GM21360 (cell line): Measurements from ENCODE around the gene MYBBP1A.

Experiments
- ATAC-seq: cut with Tn5 transposase; IDR thresholded peaks from one replicate; pipeline ENCODE4 v1.9.1; 2021; ENCODE audit warnings: mild to moderate bottlenecking, moderate library complexity; ENCODE audit not compliant: unreplicated experiment

The MYBBP1A gene

DNA sequence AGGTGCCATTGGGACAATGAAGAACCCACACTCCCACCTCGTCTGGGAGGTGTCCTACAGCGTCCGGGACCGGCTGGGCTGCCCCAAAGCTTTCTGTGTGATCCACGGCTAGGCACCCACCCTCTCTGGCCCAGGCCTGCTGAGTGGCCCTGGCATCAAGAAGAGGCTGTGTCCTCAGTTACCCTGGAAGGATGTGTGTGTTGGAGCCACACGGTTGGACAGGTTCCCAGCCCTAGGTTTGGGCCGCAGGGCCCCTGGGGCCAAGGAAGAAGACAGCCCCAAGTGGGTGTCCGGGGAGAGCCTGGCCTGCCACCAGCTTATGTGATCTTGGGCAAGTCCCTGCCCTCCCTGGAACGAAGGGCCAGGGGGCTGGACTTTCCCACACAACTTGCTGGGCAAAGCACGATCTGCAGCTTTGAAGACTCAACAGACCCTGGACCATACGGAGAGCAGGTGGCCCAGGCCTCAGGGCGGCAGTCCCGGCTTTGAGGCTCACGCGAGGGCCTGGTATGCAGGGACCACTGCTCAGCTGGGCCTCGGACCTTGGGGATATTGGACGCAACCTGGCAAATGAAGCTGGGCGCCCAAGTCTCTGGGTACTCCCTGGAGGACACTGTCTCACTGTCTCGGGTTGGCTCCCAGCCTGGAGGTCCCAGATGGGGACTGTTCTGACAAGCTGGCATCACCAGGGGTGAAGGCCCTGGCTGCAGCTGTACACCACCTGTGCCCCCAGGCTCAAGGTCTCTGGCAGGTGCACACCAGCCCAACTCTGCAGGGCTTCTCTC lies 17.5 kb downstream of the MYBBP1A start:
- ATAC-seq = no peak

- no peak for ATAC-seq
These were observed 18.3 kb downstream of the MYBBP1A start for GRCh38 chr17:4536742-4537411.

DNA sequence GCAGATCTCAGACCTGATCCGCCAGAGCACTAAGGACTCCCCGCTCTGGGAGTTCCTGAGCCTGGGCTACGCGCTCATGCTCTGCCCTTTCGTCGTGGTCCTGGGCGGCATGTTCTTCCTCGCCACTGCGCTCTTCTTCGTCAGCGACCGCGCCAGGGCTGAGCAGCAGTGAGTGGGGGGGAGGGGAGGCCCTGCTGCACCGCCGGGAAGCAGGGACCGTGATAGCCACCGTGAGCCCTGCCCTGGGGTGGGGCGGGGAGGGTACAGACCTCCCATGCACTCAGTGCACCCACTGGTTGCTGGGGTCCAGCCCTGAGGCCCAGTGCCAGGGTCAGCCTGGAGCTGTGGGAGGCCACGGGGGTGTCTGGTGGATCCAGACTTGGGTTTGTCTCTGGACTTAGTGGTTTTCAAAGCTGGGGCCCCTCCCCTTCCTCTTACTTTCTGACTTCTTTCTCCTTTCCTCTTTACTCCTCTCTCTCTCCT lies 18.9 kb downstream of the MYBBP1A start:
- no peak for ATAC-seq

GRCh38 chr17:4535667-4536258 lies 19.4 kb downstream of the MYBBP1A start:
- ATAC-seq = no peak

DNA sequence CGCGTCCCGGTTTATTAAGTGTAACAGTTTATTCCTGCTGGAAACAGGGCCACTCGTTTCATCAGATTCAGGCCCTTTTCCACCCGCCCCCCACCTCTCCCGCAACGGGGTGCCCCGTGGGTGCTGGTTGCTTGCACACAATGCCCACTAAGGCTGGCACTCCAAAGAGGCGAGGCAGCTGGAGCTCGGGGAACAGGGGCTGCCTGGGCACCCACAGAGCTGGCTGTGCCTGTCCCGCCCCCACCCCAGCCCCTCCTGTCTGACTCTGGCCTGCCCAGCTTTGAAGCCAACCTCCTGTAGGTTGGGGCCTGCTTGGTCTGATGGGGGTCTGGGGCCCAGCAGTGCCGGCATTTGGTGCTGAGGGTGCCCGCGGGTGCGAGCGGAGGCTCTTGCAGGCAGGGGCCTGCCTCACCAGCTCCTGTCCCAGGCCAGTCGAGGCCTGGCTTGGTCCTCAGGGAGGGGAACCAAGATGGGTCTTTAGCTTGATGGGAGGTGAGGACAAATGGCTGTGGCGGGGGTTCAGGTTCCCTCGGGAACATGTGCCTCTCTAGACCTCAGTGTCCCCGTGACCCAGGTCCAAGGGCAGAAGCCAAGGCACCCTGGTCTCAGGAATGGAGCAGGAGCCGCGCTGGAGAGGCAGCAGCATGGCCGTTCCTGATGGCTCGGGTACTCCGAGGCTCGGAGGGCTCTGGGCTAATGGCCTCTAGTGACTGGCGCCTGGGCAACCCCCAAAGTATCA lies 20.1 kb downstream of the MYBBP1A start:
- no peak for ATAC-seq

DNA sequence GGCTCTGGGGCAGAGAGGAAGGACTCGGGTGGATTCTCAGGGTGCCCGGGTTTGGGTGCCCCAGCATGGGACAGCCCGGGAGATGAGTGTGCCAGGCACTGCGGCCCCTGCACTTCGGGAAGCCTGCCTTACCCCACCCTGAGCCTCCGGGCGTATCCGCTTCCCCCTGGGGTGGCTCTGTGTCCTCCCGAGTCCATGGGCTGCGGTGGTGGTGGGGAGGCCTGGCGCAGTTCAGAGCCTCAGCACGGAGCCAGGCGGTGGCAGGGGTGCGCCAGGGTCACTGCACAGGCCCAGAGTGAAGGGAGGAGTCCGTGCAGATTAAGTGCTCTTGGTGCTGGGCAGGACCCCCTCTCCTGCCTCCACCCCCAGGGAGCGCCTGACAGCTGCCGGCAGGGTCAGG lies 20.7 kb downstream of the MYBBP1A start:
- ATAC-seq = no peak

DNA sequence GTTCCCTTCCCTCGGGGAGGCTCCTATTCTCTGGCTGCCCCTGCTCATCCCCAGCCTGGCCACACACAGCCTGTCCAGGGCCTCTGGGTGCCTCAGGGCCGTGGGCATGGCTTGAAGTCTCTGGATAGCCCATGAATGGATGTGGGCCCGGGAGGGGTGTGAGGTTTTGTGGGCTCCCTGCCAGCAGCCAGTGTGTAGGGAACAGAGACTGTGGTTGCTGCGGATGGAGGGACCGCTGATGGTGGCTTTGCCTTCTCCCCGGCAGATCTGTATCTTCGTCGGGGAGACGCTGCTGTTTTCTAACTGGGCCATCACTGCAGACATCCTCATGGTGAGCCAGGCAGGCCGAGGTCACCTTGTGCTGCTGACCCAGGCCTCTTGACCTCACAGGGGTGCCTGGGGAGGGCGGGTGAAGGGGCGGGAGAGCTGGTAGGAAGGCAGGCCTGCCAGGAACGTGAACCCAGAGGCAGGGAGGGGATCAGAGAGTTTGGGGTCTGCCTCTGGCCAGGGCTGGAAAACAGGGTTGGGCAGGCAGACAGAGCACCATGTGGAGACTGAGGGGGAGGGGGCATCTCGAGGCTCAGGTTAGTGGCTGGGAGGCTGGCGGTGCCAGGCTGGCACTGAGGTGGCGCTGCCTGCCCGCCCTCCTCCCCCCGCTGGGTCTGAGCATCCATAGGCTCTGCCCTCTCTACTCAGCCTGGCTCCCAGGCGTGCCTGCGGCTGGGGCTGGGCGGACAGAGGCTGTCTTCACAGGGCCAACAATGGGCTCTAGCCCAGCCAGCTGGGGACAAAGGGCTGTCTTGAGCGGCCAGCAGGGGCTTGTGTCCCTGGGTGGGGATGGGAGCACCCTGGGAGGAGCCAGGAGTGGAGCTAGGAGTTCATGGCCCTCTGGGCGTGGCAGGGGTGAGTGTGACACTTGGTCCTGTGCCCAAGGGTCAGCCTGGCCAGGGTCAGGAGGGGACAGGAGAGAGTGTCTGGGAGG lies 21.4 kb downstream of the MYBBP1A start:
- ATAC-seq = no peak

DNA sequence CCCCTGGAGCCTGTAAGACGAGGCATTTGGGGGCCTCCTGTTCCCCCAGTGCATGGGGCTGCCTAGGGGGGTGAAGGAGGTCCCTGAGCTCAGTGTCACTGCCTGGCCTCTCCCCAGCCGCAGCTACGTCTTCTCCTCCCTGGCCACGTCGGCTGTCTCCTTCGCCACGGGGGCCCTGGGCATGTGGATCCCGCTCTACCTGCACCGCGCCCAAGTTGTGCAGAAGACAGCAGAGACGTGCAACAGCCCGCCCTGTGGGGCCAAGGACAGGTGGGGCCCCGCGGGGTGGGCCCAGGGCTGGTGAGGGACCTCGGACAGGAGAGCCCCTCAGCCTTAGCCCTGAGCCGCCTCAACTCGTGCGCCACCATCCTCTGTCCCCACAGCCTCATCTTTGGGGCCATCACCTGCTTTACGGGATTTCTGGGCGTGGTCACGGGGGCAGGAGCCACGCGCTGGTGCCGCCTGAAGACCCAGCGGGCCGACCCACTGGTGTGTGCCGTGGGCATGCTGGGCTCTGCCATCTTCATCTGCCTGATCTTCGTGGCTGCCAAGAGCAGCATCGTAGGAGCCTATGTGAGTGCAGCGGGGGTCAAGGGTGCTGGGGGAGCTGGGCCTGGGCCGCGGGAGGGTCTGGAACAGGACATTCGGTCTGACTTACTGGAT lies 22.2 kb downstream of the MYBBP1A start:
- ATAC-seq = no peak

DNA sequence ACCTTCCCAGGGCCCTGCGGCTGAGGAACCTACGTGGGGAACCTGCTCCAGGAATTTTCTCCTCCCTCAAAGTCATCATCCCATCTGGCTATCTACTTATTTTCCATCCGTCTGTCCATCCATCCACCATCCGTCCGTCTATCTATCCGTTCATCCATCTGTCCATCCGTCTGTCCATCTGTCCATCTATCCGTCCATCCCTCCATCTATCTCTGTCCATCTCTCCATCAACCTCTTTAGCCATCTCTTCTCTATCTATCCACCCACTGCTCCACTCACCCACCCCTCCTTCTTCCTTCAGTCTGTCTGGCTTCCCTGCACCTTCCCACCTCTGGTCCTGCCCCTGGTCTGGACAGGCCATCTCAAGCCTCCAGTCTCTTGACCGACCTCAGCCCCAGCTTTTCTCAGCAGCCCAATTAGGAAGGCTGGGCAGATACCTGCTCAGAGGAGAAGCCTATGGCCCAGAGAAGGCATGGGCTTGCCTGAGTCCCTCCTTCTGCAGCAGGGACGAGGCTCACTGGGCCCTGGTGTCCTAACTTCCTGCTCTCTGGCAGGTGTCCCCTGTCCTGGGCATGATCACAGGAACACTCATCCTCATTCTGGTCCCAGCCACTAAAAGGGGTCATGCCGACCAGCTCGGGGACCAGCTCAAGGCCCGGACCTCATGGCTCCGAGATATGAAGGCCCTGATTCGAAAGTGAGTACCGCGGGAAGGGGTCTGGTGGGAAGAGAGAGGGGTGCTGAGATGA lies 23.0 kb downstream of the MYBBP1A start:
- no peak for ATAC-seq

- ATAC-seq = no peak
These were observed 24.1 kb downstream of the MYBBP1A start for GRCh38 chr17:4530799-4531730.

GRCh38 chr17:4529533-4530152 lies 25.5 kb downstream of the MYBBP1A start:
- no peak for ATAC-seq

- no peak for ATAC-seq
These were observed 27.5 kb downstream of the MYBBP1A start for GRCh38 chr17:4527566-4528125.

GRCh38 chr17:4527134-4527533 lies 28.1 kb downstream of the MYBBP1A start:
- ATAC-seq = no peak

DNA sequence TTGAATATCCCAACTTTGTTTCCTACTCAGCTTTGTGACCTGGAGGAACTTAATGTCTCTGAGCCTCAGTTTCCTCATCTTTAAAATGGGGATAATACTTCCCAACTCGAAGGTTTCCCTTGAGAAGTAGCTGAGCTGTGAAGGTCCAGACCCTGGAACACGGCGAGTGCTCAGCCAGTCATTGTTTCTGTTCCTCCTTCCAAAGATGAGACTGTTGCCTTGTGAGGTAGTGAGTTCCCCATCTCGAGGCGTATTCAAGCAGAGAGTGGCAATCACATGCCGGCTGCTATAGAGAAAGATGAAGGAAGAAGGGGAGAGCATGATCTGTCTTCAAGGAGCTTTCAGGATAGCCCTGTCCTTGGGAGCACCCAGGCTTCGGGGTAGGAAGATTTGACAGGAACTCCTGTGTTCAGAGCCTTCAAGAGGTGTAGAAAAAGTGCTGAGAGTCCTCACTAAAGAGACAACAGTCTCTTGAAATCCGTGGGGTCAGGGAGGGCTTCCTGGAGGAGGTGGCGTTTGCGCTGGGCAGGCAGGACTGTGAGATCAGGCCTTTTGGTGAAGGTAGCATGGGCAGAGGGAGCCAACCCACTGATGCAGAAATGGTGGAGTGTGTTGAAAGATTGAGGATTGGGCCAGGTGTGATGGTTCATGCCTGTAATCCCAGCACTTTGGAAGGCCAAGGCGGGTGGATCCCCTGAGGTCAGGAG lies 29.3 kb downstream of the MYBBP1A start:
- no peak for ATAC-seq

DNA sequence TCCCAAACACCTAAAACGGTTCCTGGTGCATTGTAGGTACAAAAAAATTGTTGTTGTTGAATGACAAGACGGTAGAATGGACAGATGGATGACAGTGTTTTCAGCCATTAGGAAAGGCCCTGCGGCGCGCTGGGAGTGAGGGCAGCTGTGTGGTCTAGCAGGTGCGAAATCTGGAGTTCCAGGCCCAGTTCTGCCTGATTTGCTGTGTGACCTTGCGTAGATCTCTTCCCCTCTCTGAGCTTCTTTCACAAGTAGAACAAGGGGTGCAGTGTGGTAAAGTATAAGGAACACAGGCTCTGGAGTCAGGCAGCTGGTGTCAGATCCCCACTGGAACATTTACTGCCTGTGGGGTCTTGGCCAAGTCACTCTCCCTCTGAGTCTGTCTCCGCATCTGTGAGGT lies 31.2 kb downstream of the MYBBP1A start:
- ATAC-seq = no peak

DNA sequence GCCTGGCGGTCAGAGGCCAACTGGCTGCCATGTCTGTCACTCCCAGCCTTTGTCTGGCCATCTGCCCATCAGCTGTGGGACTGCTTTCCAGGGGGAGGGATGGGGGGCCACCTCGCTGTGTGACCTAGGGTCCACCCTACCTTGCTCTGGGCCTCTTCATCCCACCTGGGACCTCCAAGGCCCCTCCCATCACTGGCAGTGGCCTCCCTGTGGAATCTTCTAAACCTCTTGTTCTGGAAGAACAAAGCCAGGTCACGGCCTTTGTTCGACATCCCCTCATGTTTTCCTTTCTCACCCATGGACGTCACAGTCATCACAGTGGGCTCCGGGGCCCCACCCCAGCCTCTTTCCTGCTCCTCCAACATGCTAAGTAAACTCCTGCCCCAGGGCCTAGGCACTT lies 32.5 kb downstream of the MYBBP1A start:
- no peak for ATAC-seq
